CD4-positive, alpha-beta T cell (primary cell): ENCODE data around the gene MYO19. TPM values are rescaled to one million over a fixed set of nuclear protein-coding genes. Genes with fewer than 3 reads are reported as not detected.

Experiments used
- ATAC-seq: fragments of 200-7000 bp; cut with Tn5 transposase; one replicate; pipeline ENCODE4 v1.10.0; 2022; ENCODE audit warnings: mild to moderate bottlenecking; ENCODE audit not compliant: poor library complexity
- CTCF ChIA-PET: fragments of 350-600 bp; sonication (Branson Sonifier 250); formaldehyde crosslinking; loops from one replicate; lab custom pipeline; 2021; ENCODE audit warnings: antibody characterized with exemption, inconsistent platforms; lab: Charles Lee
- POLR2A ChIA-PET: fragments of 350-600 bp; sonication (Branson Sonifier 250); formaldehyde crosslinking; loops from one replicate; lab custom pipeline; 2021; ENCODE audit warnings: antibody characterized with exemption, inconsistent platforms; lab: Charles Lee
- DNase-seq, 14 experiments: peaks; one replicate each; pipeline ENCODE4 v3.0.0-alpha.2; 2013 to 2020; ENCODE audit warnings: mixed read lengths in 2 of 14
- H3K27ac ChIP-seq, 2 donors: one replicate each; pipeline versions ENCODE4 v1.5.1 to v1.7.0; 2013; ENCODE audit warnings: low read length in 2 of 2, low read depth in 1 of 2, mild to moderate bottlenecking in 1 of 2
- H3K27me3 ChIP-seq, 2 experiments: 1 replicate in 1 of 2; 2 replicates in 1 of 2; pipeline versions ENCODE4 v1.6.1 to v1.7.0; 2013; ENCODE audit warnings: low read length in 2 of 2, control low read depth in 1 of 2, mild to moderate bottlenecking in 1 of 2, moderate library complexity in 1 of 2; ENCODE audit not compliant: insufficient read depth in 2 of 2, control insufficient read depth in 1 of 2
- H3K36me3 ChIP-seq: one replicate; pipeline ENCODE4 v1.6.1; 2013; ENCODE audit warnings: low read length, control low read depth; ENCODE audit not compliant: insufficient read depth
- H3K4me1 ChIP-seq: one replicate; pipeline ENCODE4 v1.6.1; 2013; ENCODE audit warnings: low read length, control low read depth; ENCODE audit not compliant: insufficient read depth
- H3K4me3 ChIP-seq: one replicate; pipeline ENCODE4 v1.5.1; 2013; ENCODE audit warnings: mild to moderate bottlenecking, low read length, moderate library complexity
- H3K9me3 ChIP-seq, 2 experiments: 1 replicate in 1 of 2; 2 replicates in 1 of 2; pipeline versions ENCODE4 v1.6.1 to v1.7.0; 2013; ENCODE audit warnings: low read length in 2 of 2, mild to moderate bottlenecking in 2 of 2, control low read depth in 1 of 2, moderate library complexity in 1 of 2; ENCODE audit not compliant: control insufficient read depth in 1 of 2, insufficient read depth in 1 of 2
- H3K27ac Mint-ChIP-seq: one replicate; pipeline ENCODE4 v1.8.0; 2020; ENCODE audit warnings: mixed read lengths
- H3K27me3 Mint-ChIP-seq: one replicate; pipeline ENCODE4 v1.8.0; 2021; ENCODE audit warnings: mixed read lengths
- H3K36me3 Mint-ChIP-seq: one replicate; pipeline ENCODE4 v1.8.0; 2021; ENCODE audit warnings: low read depth, mixed read lengths
- H3K4me1 Mint-ChIP-seq: one replicate; pipeline ENCODE4 v1.8.0; 2021; ENCODE audit warnings: low read depth, mixed read lengths
- H3K4me3 Mint-ChIP-seq: one replicate; pipeline ENCODE4 v1.8.0; 2020; ENCODE audit warnings: mild to moderate bottlenecking, mixed read lengths
- H3K9me3 Mint-ChIP-seq: one replicate; pipeline ENCODE4 v1.8.0; 2020; ENCODE audit warnings: mixed read lengths
- CTCF ChIP-seq: fragments of 200-600 bp; IDR thresholded peaks from one replicate; pipeline ENCODE4 v1.8.0; 2022; ENCODE audit warnings: antibody characterized with exemption, mild to moderate bottlenecking
- intact Hi-C, 2 experiments: fragments of 100-400 bp; cut with DNase I in 1 of 2; cut with micrococcal nuclease in 1 of 2; formaldehyde crosslinking; loops; one replicate each; pipeline versions ENCODE4 v1.15.1 to v1.9.0; 2023 to 2025; cut with DNase I, micrococcal nuclease
- total RNA-seq, 174 experiments: library from RNA in 2 of 174; stranded (reverse) in 2 of 174; gene quantifications; one replicate each; pipeline ENCODE4 v1.2.3 and lab custom pipeline; 2021 to 2026

MYO19 gene
- total RNA-seq, 2 experiments from 2014 or later, result 64.4 to 70.5 TPM

- POLR2A ChIA-PET, result interaction anchor here (1.5 kb wide), 1 partner anchor 21 kb away, joined by 5 read pairs; no protein-coding TSS in a partner anchor
- Histone ChIP-seq H3K27ac (no peak overlapping the region), H3K27me3 (no peaks in the 10 kb centered on the region), H3K36me3 (peaks cover 15% of the 10 kb centered on the region), H3K4me1 (no peaks in the 10 kb centered on the region), H3K9me3 (no peaks in the 10 kb centered on the region), H3K4me3 (no peak overlapping the region)
- no peaks in the 10 kb centered on the region for H3K4me1 Mint-ChIP-seq
- no peak overlapping the region for H3K4me3 Mint-ChIP-seq
- no peak for TF ChIP-seq CTCF
- ATAC-seq, result no peak
- CTCF ChIA-PET, result no interaction called here
- H3K9me3 Mint-ChIP-seq, result no peaks in the 10 kb centered on the region
- no peak overlapping the region for H3K27ac Mint-ChIP-seq
- peaks cover 51% of the 10 kb centered on the region for H3K36me3 Mint-ChIP-seq
- no peak for DNase-seq
- no peaks in the 10 kb centered on the region for H3K27me3 Mint-ChIP-seq
- intact Hi-C loops, result no loop called here
Measured at GRCh38 chr17:36514856-36515255, 19.8 kb downstream of the MYO19 start.

GRCh38 chr17:36512641-36513040 is 22.0 kb downstream of the MYO19 start:
- no peak overlapping the region for H3K4me3 ChIP-seq
- H3K36me3 ChIP-seq, result peaks cover 15% of the 10 kb centered on the region
- no peak overlapping the region for H3K27ac ChIP-seq
- no peak overlapping the region for H3K4me3 Mint-ChIP-seq
- no peaks in the 10 kb centered on the region for H3K4me1 Mint-ChIP-seq
- ChIA-PET POLR2A (no interaction called here), CTCF (no interaction called here)
- H3K9me3 Mint-ChIP-seq, result no peaks in the 10 kb centered on the region
- ATAC-seq, result no peak
- TF ChIP-seq CTCF, result no peak
- H3K4me1 ChIP-seq, result no peaks in the 10 kb centered on the region
- no peak for DNase-seq
- intact Hi-C loops, result no loop called here
- H3K27me3 ChIP-seq, result no peaks in the 10 kb centered on the region
- peaks cover 39% of the 10 kb centered on the region for H3K36me3 Mint-ChIP-seq
- H3K27me3 Mint-ChIP-seq, result no peaks in the 10 kb centered on the region
- no peaks in the 10 kb centered on the region for H3K9me3 ChIP-seq
- no peak overlapping the region for H3K27ac Mint-ChIP-seq

- no peak for DNase-seq
- TF ChIP-seq CTCF, result no peak
- Mint-ChIP-seq H3K27ac (no peak overlapping the region), H3K9me3 (no peaks in the 10 kb centered on the region), H3K4me1 (no peaks in the 10 kb centered on the region), H3K36me3 (peaks cover 30% of the 10 kb centered on the region), H3K4me3 (no peak overlapping the region), H3K27me3 (no peaks in the 10 kb centered on the region)
- POLR2A ChIA-PET, result no interaction called here
- Histone ChIP-seq H3K9me3 (no peaks in the 10 kb centered on the region), H3K27me3 (no peaks in the 10 kb centered on the region), H3K4me3 (no peak overlapping the region), H3K27ac (no peak overlapping the region), H3K4me1 (no peaks in the 10 kb centered on the region), H3K36me3 (peaks cover 25% of the 10 kb centered on the region)
- no peak for ATAC-seq
- CTCF ChIA-PET, result no interaction called here
- intact Hi-C loops, result no loop called here
Measured at GRCh38 chr17:36511216-36511615, 23.5 kb downstream of the MYO19 start.
